ENCODE data around the gene TNNI2. TPM values are rescaled to one million over a fixed set of nuclear protein-coding genes. Genes with fewer than 3 reads are reported as not detected.
A peak's percentile ranks its signal among the peaks of the same experiment; 100 is the strongest.

TNNI2 gene
- total and polyA plus RNA-seq, 11 donors: 0.22 to 3.3 (median 0.72) TPM; not detected in 8

GRCh38 chr11:1826552-1827094 lies 12.2 kb upstream of the TNNI2 start:
- H3K4me1 ChIP-seq: peaks cover 0 to 17% (median 10%) of the 10 kb centered on the region in 12 donors
- peaks cover 0 to 14% (median 0%) of the 10 kb centered on the region in 9 donors for H3K27me3 ChIP-seq
- ATAC-seq: peak in 2 of 4 donors; percentile 10 to 25
- intact Hi-C loops (cut with DNase I): loop anchor here in 2 of 10 donors (5.0 to 10.0 kb wide), 2 partner anchors 52 to 64 kb away; partner anchors contain the start of gene CTSD (in 1 of the 2)
- peak overlapping the region in 6 of 12 donors; percentile 20 to 60 (median 38) for H3K27ac ChIP-seq
- no peaks in the 10 kb centered on the region for H3K36me3 ChIP-seq
- DNase-seq: peak in 2 of 5 donors; percentile 30 to 55
- TF ChIP-seq CTCF (IDR thresholded peaks at IDR 0.05) (no peak), POLR2A (IDR thresholded peaks at IDR 0.05) (no peak)
- no peak overlapping the region for H3K4me3 ChIP-seq
- no peaks in the 10 kb centered on the region for H3K9me3 ChIP-seq
- 54 to 66% (median 58%) methylated on average over 11 to 15 of the region's 15 CpGs for WGBS, 4 donors

- Histone ChIP-seq H3K27me3 (peaks cover 0 to 17% (median 0%) of the 10 kb centered on the region in 9 donors), H3K9me3 (no peaks in the 10 kb centered on the region), H3K36me3 (no peaks in the 10 kb centered on the region), H3K4me1 (peaks cover 0 to 18% (median 12%) of the 10 kb centered on the region in 12 donors), H3K4me3 (no peak overlapping the region), H3K27ac (peak overlapping the region in 6 of 12 donors; percentile 20 to 60 (median 38))
- peak in 4 of 5 donors; percentile 72 to 82 (median 73) for DNase-seq
- TF ChIP-seq CTCF (IDR thresholded peaks at IDR 0.05) (no peak), POLR2A (IDR thresholded peaks at IDR 0.05) (no peak)
- WGBS, 4 donors: 44 to 52% (median 49%) methylated on average over 18 to 27 of the region's 27 CpGs
- intact Hi-C loops (cut with DNase I): loop anchor here in 2 of 10 donors (5.0 to 10.0 kb wide), 2 partner anchors 52 to 65 kb away; partner anchors contain the start of gene CTSD (in 1 of the 2)
- peak; percentile 63 to 81 (median 76) for ATAC-seq
Measured at GRCh38 chr11:1827095-1827813, 11.5 kb upstream of the TNNI2 start.

GRCh38 chr11:1827931-1828330 lies 10.8 kb upstream of the TNNI2 start:
- Histone ChIP-seq H3K9me3 (no peaks in the 10 kb centered on the region), H3K4me3 (no peak overlapping the region), H3K36me3 (no peaks in the 10 kb centered on the region), H3K27me3 (peaks cover 0 to 18% (median 0%) of the 10 kb centered on the region in 9 donors), H3K27ac (no peak overlapping the region), H3K4me1 (peaks cover 0 to 23% (median 15%) of the 10 kb centered on the region in 12 donors)
- DNase-seq (peak in 1 of 5 donors; percentile 54), ATAC-seq (no peak)
- TF ChIP-seq POLR2A (IDR thresholded peaks at IDR 0.05) (no peak), CTCF (IDR thresholded peaks at IDR 0.05) (no peak)
- intact Hi-C loops (cut with DNase I): loop anchor here in 2 of 10 donors (5.0 to 10.0 kb wide), 2 partner anchors 53 to 66 kb away; partner anchors contain the start of gene CTSD (in 1 of the 2)
- 75 to 85% (median 80%) methylated on average over 19 of the region's 19 CpGs for WGBS, 4 donors

- WGBS, 4 donors: 80 to 84% (median 82%) methylated on average over 12 of the region's 12 CpGs
- DNase-seq (peak in 1 of 5 donors; percentile 11), ATAC-seq (no peak)
- TF ChIP-seq CTCF (IDR thresholded peaks at IDR 0.05): no peak
- no peak for TF ChIP-seq POLR2A (IDR thresholded peaks at IDR 0.05)
- Histone ChIP-seq H3K4me3 (no peak overlapping the region), H3K4me1 (peaks cover 0 to 23% (median 15%) of the 10 kb centered on the region in 12 donors), H3K36me3 (no peaks in the 10 kb centered on the region), H3K9me3 (no peaks in the 10 kb centered on the region), H3K27ac (no peak overlapping the region), H3K27me3 (peaks cover 0 to 18% (median 0%) of the 10 kb centered on the region in 9 donors)
- intact Hi-C loops (cut with DNase I): loop anchor here in 2 of 10 donors (5.0 to 10.0 kb wide), 2 partner anchors 54 to 66 kb away; partner anchors contain the start of gene CTSD (in 1 of the 2)
Measured at GRCh38 chr11:1828542-1828941, 10.2 kb upstream of the TNNI2 start.

Measured in heart left ventricle (tissue), 16 donors.